ENCODE measurements around the gene ASB11. TPM values are rescaled to one million over a fixed set of nuclear protein-coding genes. Genes with fewer than 3 reads are reported as not detected.

Gene ASB11
- total and polyA plus RNA-seq, 10 of the 15 experiments (the other 5 are each of a cell fraction or from before 2014, with no cell fraction given): not detected

GRCh38 chrX:15315509-15315908 lies at the start of gene ASB11 (continued):
- no peak for TF ChIP-seq ATF2 (IDR thresholded peaks at IDR 0.05; ENCODE audit: low read length)
- no peak for TF ChIP-seq ZBTB40 (IDR thresholded peaks at IDR 0.05; ENCODE audit: borderline replicate concordance)
- TF ChIP-seq ZNF687 (IDR thresholded peaks at IDR 0.05): no peak

Data from GM12878 (cell line).